GM12873 (cell line): Measurements from ENCODE around the gene PPM1A.

Experiments
- TF ChIP-seq, protein P1 (sequence below): IDR thresholded peaks from 2 replicates; pipeline ENCODE4 v1.5.1; 2012; ENCODE audit warnings: low read depth, mild to moderate bottlenecking, moderate library complexity, low read length, control low read depth; ENCODE audit not compliant: insufficient read depth; ENCODE audit errors: missing control alignments

PPM1A gene

DNA sequence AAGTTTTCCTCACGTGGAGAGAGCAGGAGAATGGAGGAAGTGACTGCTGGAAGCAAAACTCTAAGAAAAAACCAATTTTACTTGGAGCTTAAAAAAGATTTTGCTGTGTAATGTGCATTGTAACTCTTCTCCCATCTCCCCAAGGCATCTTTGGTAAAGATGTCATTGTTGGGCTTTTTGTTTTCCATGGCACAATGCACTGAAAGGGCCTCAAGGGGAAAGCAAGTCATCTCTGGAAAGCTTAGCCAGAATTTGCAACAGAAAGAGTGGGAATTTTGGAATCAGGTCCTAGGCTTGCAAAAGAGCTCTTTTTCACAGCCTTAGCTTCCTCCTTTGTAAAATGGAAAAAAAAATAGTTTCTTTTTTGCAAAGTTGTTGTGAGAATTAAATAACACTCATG is 7.9 kb upstream of the PPM1A start:
- TF ChIP-seq, protein P1, sequence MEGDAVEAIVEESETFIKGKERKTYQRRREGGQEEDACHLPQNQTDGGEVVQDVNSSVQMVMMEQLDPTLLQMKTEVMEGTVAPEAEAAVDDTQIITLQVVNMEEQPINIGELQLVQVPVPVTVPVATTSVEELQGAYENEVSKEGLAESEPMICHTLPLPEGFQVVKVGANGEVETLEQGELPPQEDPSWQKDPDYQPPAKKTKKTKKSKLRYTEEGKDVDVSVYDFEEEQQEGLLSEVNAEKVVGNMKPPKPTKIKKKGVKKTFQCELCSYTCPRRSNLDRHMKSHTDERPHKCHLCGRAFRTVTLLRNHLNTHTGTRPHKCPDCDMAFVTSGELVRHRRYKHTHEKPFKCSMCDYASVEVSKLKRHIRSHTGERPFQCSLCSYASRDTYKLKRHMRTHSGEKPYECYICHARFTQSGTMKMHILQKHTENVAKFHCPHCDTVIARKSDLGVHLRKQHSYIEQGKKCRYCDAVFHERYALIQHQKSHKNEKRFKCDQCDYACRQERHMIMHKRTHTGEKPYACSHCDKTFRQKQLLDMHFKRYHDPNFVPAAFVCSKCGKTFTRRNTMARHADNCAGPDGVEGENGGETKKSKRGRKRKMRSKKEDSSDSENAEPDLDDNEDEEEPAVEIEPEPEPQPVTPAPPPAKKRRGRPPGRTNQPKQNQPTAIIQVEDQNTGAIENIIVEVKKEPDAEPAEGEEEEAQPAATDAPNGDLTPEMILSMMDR: no peak

DNA sequence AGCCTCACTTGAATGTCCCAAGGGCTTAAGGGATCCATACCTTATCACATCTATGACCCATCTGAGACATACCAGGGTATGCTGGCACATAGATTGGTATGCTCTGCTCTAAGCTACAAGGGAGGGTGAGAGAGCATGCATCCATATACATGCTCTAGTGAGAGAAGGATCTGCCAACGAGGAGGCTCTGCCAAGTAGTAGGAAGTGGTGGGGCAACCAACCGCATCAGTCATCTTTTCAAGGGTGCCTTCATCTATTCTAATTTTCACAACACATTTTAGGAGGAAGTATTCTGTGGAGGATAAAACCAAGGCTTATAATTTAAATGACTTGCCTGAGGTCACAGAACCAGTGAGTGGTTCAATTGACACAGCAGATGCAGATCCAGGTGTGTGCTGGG is 6.6 kb upstream of the PPM1A start:
- TF ChIP-seq, protein P1: no peak

DNA sequence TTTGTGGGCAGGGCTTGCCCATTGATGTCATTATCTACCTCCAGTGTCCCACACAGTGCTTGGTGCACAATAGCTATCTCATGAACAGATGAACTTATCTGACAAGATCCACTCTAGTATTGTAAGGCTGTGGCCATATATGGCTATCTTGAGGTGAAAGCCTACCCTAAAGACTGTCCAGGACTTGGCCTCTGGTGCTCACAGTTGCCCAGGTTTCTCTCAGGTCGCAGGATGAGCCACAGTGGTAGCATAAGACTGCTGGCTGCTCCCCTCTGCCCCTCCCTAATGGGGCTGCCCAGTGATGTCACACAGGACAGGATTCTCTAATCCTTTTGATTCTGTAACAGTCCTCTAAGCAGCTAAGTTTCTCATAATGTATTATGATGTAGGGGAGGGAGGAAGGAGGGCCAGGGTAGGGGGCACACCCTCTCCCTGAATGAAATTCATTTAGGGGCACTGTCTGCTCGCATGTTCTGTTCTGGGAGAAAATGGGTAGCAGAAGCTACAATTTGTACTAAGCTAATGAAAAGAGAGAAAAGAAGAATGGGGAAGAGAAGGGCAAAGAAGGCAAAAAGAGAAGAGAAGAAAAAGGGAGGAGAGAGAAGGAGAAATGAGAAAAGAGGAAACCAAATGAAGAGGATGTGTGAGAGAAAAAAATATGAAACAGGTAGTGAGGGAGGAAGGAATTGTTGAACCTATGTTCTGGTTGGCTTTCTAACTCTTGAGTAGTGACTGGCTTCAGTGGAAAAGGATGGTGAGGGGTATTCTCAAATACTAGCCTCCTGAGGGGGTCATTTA is 3.4 kb upstream of the PPM1A start:
- TF ChIP-seq, protein P1: no peak

DNA sequence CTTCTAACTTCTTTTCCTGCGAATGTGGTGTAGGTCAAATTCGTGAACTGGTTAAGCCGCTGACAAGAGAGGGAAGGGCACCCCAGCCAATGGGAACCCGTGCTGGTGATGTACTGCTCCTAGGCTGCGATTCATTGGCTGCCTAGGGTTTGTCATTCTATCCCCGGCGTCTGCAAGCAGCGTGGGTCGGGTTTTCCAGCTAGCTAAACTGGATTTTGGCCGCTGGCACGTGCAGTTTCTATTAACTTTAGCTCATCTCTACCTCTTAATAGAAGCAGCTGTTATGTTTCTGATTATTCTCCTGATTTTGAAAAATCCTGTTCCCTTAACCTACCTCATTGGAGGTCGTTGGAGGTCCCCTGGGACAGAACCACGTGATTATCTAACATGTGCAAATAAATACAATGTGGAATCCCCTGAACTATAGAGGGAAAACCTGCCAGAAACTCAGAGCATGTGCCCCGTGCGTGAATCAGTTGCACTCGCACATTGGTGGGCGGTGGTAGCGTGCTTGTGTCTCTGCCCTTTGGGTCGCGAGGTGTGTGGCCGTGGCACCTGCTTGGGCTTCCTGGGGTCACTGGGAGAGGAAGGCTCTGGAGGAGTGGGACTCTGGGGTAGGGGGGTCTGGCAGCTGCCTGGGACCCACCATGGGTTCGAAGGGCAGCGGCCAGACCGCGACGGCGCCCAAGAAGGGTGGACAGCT is 876 bp upstream of the PPM1A start:
- TF ChIP-seq, protein P1: no peak

DNA sequence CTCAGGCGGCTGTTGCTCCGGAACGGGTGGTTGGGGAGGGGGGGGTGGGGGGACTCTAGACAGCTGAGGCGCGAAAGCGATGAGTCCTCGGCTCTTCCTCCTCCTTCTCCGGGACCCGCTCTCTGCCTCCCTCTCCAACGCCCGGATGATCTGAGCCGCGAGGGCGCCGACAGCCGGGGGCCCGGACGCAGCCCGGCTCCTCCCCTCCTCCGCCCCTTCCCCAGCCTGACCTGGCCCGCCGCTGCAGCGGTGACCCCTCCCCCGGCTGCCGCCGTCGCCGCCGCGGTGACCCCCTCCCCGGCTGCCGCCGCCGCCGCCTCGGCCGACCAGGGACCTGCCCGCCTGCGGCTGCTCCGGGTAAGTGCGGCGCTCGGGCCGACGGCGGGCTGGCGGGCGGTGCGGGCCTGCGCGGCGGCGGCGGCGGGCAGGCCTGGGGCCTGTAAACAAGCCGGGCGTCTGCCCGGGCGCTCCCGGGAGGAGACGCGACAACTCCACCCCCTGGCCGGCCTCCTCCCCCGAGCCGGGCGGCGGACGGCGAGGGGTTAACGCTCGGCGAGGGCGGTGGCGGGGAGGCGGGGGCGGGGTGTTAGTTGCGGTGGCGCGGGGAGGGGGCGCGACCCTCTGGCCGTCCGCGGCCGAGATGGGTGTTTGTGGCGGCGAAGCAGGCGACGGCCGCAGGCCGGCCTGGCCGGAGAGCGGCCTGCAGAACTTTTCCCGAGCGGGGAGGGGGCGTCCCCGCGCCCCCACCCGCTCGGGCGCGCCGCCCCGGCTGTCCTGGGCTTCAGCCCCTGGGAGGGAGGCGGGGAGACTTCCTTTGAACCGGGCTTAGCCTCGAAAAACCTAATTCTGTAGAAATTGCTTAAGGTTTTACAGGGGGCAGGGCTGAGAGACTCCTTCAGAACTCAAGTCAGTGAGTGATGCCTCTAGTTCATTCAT is 568 bp downstream of the PPM1A start:
- TF ChIP-seq, protein P1: no peak

DNA sequence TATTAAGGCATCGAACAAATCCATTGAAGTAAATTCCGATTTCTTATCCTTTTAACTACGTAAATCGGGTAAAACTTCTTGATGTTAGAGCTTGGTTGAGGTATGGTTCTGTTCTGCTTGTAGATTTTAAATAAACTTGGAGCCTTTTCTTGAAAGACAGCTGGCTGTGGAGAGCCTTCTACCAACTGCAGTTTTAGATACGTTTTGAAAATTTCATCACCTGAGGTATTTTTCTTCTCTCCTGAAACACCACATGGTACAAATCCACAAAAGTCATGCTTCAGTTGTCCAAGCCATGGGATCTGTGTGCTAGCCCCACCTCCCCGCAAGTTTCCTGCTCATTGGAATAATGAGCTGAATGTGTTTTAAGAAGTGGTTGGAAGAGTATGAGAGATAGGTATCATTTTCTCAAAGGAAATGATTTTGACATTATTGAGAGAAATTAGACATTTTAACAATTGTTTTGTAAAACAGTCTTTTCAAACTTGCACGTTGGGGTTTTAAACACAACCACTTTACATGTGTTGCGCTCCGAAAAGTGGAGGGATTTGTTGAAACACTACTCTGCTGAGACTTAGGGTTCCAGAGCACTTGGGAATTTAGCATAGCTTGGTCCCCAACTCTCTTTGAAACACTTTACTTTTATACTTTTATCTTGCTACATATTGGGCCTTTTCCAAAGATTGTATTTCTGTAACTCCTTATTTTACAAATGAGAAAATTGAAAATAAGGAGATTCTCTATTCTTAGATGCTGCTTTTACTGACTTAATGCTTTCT is 1.4 kb downstream of the PPM1A start:
- TF ChIP-seq, protein P1: no peak
